Erythroblast (primary cell): ENCODE results near the gene CCDC192.

Experiments used
- GATA1 ChIP-seq: IDR thresholded peaks from 2 replicates; pipeline ENCODE4 v1.6.1; 2011; ENCODE audit warnings: low read depth, mild to moderate bottlenecking, control low read depth, low read length, moderate library complexity
- POLR2A ChIP-seq: IDR thresholded peaks from 2 replicates; pipeline ENCODE4 v1.6.1; 2011; ENCODE audit warnings: mild to moderate bottlenecking, low read length

GRCh38 chr5:127907907-127908306 lies 204.7 kb downstream of the CCDC192 start:
- TF ChIP-seq POLR2A (no peak), GATA1 (no peak)
